Measurements from ENCODE around the gene HGFAC. TPM values are rescaled to one million over a fixed set of nuclear protein-coding genes. Genes with fewer than 3 reads are reported as not detected.
"Not testable (repeated sequence)": the region's sequence is repeated elsewhere in the genome, so short reads cannot be mapped to it uniquely, and the experiment has no call there.

The HGFAC gene
- total RNA-seq, 1 donor from 2014 or later, result 0.48 TPM

GRCh38 chr4:3410401-3411135, 31.2 kb upstream of the HGFAC start:
- no peak for DNase-seq (ENCODE audit: low read depth)

GRCh38 chr4:3411190-3411589, 30.6 kb upstream of the HGFAC start:
- not testable (repeated sequence) for DNase-seq (ENCODE audit: low read depth)

DNA sequence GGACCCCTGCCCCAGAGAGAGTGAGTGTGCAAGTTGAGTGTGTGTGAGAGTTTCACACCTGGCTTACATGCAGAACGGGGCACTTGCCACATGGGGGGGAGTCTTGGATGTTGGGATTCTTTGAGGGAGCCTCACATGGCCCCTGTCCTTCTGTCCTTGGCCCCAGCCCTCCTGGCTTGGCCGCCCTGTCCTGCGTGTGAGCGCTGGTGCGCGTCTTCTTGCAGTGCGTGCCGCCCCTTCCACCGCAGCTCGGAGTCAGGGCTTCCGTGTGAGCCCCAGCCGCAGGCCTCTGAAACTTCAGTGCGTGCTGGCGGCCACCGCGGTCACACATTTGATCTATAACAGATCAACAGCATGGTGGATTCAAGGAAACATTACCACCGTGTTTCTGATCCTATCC, 30.1 kb upstream of the HGFAC start:
- no peak for DNase-seq (ENCODE audit: low read depth)

DNA sequence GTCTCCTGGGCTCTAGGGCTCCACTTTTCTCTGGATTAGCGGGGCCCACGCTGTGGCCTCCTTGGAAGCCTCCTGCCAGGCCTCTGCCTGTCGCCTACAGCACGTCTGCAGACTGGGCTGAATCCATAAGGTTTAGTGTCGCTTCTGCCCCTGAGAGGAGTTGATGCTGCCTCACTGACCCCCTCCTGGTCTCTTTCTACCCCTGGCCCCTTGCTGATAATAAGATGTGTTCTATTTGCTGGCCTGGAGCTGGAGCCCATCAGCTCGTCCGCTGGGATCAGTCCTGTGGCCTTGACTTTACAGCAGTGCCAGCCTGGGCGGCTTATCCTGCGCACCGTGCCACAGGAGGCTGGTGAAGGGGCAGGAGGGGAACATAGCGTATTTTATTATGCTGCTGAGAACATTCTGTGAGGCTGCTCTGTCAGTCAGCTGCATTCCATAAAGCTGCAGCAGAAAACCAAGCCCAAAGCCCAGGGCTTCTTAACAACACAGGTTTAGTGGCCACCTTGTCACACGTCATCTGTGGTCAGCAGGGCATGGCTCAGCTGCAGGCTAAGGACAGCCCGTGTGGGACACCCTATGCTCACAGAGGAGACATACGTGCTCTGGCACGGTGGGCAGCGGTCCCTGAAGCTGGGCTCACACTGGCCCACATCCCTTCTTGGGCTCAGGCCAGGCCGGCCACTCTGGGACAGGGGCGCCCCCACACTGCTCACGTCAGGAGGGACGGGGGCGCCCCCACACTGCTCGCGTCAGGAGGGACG, 29.3 kb upstream of the HGFAC start:
- no peak for DNase-seq (ENCODE audit: low read depth)

GRCh38 chr4:3413217-3413671, 28.5 kb upstream of the HGFAC start:
- no peak for DNase-seq (ENCODE audit: low read depth)

GRCh38 chr4:3413675-3414420, 27.9 kb upstream of the HGFAC start:
- no peak for DNase-seq (ENCODE audit: low read depth)

DNA sequence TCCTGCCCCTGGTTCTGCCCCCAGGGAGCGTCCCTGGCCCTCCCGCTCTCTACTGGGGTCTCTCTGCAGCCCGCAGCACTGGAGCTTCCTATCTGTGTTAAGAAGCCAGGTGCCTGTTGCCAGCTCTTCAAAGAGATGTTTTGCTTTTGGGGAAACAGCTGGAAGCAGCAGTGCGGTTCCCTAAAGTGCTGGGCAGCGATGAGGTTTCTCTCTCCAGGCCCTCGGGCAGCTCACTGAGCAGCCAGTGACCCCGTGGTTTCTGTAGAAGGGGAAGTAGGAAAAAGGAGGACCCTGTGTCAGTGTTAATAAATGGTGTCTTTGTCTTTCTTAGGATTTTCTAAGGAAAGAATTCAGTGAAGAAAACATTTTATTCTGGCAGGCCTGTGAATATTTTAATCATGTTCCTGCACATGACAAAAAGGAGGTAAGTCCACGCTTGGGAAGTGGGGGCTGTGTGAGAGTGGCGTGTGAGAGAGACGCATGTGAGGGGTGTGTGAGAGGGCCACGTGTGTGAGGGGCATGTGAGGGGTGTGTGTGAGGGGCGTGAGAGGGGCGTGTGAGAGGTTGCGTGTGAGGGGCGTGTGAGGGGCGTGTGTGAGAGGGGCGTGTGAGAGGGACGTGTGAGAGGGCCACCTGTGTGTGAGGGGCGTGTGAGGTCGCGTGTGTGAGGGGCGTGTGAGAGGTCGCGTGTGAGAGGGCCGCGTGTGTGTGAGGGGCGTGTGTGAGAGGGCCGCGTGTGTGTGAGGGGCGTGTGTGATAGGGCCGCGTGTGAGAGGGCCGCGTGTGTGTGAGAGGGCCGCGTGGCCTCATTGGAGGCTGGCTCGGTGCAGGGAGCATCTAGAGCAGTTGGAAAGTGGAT, 27.1 kb upstream of the HGFAC start:
- no peak for DNase-seq (ENCODE audit: low read depth)

DNA sequence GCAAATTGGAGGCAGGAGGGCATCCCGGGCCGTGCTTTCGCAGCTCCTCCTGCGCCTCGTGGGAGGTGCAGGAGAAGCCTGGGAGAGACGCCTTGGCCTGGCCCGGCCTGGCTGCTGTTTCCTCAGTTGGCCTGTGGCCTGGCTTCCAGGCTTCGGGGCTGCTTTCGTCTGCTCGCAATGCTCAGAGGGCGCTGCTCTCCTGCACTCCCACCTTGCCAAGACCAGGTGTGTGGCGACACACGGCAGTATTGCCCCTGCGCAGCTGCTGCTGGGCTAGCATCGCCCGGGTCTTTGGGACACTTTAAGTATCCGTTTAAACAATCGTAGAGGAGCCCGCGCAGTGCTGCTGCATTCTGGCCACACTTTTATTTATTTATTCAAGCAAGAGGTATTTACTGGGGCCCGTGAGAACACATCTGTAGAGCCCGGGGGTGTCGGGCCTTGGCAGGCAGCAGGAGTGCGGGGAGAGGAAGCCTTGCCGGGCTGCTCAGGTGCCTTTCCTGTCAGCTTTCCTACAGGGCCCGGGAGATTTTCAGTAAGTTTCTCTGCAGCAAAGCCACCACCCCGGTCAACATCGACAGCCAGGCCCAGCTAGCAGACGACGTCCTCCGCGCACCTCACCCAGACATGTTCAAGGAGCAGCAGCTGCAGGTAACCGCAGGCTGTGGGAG, 26.2 kb upstream of the HGFAC start:
- no peak for DNase-seq (ENCODE audit: low read depth)

GRCh38 chr4:3416270-3416669, 25.5 kb upstream of the HGFAC start:
- no peak for DNase-seq (ENCODE audit: low read depth)

GRCh38 chr4:3416821-3417221, 24.9 kb upstream of the HGFAC start:
- DNase-seq (ENCODE audit: low read depth), result no peak

DNA sequence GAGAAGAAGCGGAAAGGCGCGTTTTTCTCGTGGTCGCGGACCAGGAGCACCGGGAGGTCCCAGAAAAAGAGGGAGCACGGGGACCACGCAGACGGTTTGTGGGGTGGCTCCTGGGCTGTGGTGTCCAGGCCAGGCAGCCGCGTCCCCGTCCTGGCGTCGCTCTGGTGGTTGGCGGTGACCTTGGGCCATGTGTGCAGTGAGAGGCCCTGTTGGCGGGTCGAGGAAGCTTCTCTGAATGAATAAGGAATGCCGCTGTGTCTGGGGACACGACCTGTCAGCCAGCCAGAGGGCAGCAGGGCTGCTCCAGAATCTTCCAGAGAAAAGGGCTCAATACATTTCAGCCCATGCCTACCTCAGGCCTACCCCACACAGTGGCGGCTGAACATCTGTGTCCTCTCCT, 24.3 kb upstream of the HGFAC start:
- no peak for DNase-seq (ENCODE audit: low read depth)

- no peak for DNase-seq (ENCODE audit: low read depth)
Measured at GRCh38 chr4:3418029-3418762, 23.6 kb upstream of the HGFAC start.

GRCh38 chr4:3419836-3420605, 21.7 kb upstream of the HGFAC start:
- no peak for DNase-seq (ENCODE audit: low read depth)

DNA sequence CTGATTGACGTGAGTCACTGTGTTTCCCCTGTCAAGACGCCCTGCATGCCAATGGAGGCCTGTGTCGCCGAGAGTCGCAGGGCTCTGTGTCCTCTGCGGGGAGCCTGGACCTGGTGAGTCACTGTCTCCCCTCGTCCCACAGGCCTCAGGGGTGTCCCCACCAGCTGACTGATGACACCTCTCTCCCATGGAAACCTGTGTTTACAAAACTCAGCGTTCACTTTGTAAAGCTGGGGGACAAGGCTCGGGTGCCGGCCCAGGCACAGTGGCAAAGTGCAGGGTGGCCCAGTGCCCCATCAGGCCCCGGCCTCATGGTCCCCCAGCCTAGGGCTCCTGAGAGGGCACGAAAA, 21.2 kb upstream of the HGFAC start:
- no peak for DNase-seq (ENCODE audit: low read depth)

GRCh38 chr4:3420956-3421355, 20.8 kb upstream of the HGFAC start:
- no peak for DNase-seq (ENCODE audit: low read depth)

DNA sequence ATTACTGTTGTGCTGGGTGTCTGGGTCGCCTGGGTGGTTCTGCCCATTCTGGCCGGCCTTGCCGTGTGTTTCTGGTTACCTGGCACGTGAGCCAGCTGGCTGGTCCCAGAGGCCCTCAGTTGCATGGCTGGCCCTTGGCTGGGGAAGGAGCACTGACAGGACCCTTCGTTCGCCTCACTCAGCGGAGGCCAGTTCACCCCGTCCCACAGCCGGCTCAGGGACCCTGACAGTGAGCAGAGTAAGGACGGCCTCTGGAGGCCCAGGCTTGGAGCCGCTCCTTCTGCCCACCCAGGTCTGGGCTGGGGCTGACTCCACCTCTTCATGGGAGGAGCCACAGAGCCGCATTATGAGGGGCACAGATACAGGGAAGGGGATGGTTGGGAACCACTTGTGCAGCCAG, 20.3 kb upstream of the HGFAC start:
- no peak for DNase-seq (ENCODE audit: low read depth)

GRCh38 chr4:3422241-3422801, 19.4 kb upstream of the HGFAC start:
- no peak for DNase-seq (ENCODE audit: low read depth)

- DNase-seq (ENCODE audit: low read depth), result no peak
Measured at GRCh38 chr4:3422808-3423297, 18.9 kb upstream of the HGFAC start.

- no peak for DNase-seq (ENCODE audit: low read depth)
Measured at GRCh38 chr4:3423406-3423805, 18.4 kb upstream of the HGFAC start.
